Measurements from ENCODE around the gene DNAJC9. TPM values are rescaled to one million over a fixed set of nuclear protein-coding genes. Genes with fewer than 3 reads are reported as not detected.

The DNAJC9 gene
- 10 to 100 TPM; 70.7 to 71.6 TPM for total RNA-seq

GRCh38 chr10:73246646-73247508 lies at the start of gene DNAJC9:
DNAJC9 (minus strand) TSS chr10:73247255; CDS start chr10:73247189, 66 bp downstream.
- H3K9me3 Mint-ChIP-seq (ENCODE audit: insufficient read depth), result no peaks in the 10 kb centered on the region
- H3K4me1 Mint-ChIP-seq (ENCODE audit: low read depth), result peaks cover 64% of the 10 kb centered on the region
- ATAC-seq (peak; percentile 95), DNase-seq (peak; percentile 98)
- H3K27me3 Mint-ChIP-seq (ENCODE audit: low read depth), result no peaks in the 10 kb centered on the region
- POLR2A ChIA-PET, result interaction anchor here (0.5 to 2.1 kb wide), 23 partner anchors 9 to 950 kb away, joined by 3 to 12 read pairs (median 4); partner anchors contain the start of genes ANXA7, CFAP70, ECD and FAM149B1
- CTCF ChIA-PET, result interaction anchor here (0.9 to 2.0 kb wide), 10 partner anchors 9 to 397 kb away, joined by 3 to 9 read pairs (median 4); partner anchors contain the start of genes CFAP70 and PPP3CB
- H3K4me3 Mint-ChIP-seq, result peak within 1 kb of the TSS; percentile 100
- H3K36me3 Mint-ChIP-seq (ENCODE audit: low read depth), result peaks cover 82% of the 10 kb centered on the region
- H3K27ac Mint-ChIP-seq, result peak within 1 kb of the TSS; percentile 98

DNA sequence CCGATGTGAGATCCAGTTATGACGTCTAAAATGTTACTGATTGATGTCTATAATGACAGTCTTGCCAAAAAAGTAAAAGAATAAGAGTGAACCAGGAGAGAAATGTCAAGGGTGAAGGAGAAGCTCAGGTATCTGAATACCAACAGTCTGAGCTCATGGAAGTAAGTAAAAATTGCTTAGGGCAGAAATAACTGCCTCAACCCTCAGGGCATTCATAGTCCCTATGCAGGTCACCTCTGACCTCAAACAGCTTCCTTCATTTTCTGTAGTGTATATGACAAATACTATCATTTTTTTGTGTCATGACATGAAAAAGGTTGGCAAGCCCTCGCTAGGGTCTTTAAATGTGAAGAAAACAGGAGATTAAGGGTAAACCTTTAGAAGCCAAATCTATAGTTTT lies 46.4 kb upstream of the DNAJC9 start:
- no peak for ATAC-seq
- Mint-ChIP-seq H3K4me3 (no peak overlapping the region), H3K36me3 (ENCODE audit: low read depth) (peaks cover 2% of the 10 kb centered on the region), H3K27me3 (ENCODE audit: low read depth) (peaks cover 12% of the 10 kb centered on the region), H3K9me3 (ENCODE audit: insufficient read depth) (no peaks in the 10 kb centered on the region), H3K27ac (no peak overlapping the region), H3K4me1 (ENCODE audit: low read depth) (no peaks in the 10 kb centered on the region)
- CTCF ChIA-PET, result no interaction called here
- DNase-seq, result no peak
- POLR2A ChIA-PET, result no interaction called here

DNA sequence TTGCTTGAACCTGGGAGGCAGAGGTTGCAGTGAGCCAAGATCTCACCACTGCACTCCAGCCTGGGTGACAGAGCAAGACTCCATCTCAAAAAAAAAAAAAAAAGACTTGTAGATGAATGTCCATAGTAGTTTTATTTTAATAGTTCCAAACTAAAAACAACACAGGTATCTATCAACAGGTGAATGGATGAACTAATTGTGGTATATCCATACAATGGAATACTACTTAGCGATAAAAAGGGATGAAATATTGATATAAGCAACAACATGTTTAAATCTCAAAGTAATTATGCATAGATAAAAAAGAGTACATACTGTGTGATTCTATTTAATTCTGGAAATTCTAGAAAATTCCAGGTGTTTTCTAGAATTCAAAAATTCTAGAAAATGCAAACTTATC lies 42.9 kb upstream of the DNAJC9 start:
- DNase-seq (no peak), ATAC-seq (no peak)
- no peaks in the 10 kb centered on the region for H3K4me1 Mint-ChIP-seq (ENCODE audit: low read depth)
- H3K27ac Mint-ChIP-seq, result no peak overlapping the region
- H3K9me3 Mint-ChIP-seq (ENCODE audit: insufficient read depth), result no peaks in the 10 kb centered on the region
- POLR2A ChIA-PET, result no interaction called here
- CTCF ChIA-PET, result no interaction called here
- H3K36me3 Mint-ChIP-seq (ENCODE audit: low read depth), result peaks cover 2% of the 10 kb centered on the region
- H3K4me3 Mint-ChIP-seq, result no peak overlapping the region
- peaks cover 4% of the 10 kb centered on the region for H3K27me3 Mint-ChIP-seq (ENCODE audit: low read depth)

DNA sequence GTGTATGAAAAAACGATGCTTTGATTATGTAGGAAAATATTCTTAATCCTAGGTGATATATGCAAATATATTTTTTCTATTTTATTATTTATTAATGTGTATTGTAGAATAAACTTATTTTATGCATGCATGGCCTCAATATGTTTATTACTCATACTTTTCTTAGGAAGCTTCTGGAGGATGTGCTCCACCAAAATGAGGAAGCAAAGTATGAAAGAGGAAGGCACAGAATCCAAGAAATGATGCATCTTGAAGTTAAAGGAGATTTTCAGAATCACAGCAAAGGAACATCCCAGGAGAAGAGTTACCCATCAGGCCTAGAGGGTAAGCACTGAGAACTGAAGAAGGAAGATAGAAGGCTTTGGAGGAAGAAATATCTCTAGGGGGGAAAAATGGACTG lies 40.4 kb upstream of the DNAJC9 start:
- Mint-ChIP-seq H3K27me3 (ENCODE audit: low read depth) (no peaks in the 10 kb centered on the region), H3K9me3 (ENCODE audit: insufficient read depth) (no peaks in the 10 kb centered on the region), H3K4me3 (no peak overlapping the region), H3K4me1 (ENCODE audit: low read depth) (no peaks in the 10 kb centered on the region), H3K27ac (no peak overlapping the region), H3K36me3 (ENCODE audit: low read depth) (peaks cover 2% of the 10 kb centered on the region)
- ChIA-PET CTCF (no interaction called here), POLR2A (no interaction called here)
- ATAC-seq (no peak), DNase-seq (no peak)

DNA sequence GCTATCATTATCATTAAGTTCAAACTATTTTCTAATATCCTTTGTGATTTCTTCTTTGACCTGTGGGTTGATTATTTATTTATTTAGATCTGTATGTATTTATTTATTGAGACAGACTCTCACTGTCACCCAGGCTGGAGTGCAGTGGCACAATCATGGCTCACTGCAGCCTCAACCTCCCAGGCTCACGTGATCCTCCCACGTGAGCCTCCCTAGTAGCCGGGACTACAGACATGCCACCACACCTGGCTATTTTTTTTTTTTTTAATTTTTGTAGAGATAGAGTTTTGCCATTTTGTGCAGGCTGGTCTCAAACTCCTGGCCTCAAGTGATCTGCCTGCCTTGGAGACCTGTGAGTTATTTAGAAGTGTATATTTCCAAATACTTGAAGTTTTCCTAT lies 34.0 kb upstream of the DNAJC9 start:
- Mint-ChIP-seq H3K4me1 (ENCODE audit: low read depth) (no peaks in the 10 kb centered on the region), H3K9me3 (ENCODE audit: insufficient read depth) (no peaks in the 10 kb centered on the region), H3K36me3 (ENCODE audit: low read depth) (no peaks in the 10 kb centered on the region), H3K27me3 (ENCODE audit: low read depth) (no peaks in the 10 kb centered on the region), H3K4me3 (no peak overlapping the region), H3K27ac (no peak overlapping the region)
- ChIA-PET POLR2A (no interaction called here), CTCF (no interaction called here)
- ATAC-seq, result no peak
- no peak for DNase-seq

DNA sequence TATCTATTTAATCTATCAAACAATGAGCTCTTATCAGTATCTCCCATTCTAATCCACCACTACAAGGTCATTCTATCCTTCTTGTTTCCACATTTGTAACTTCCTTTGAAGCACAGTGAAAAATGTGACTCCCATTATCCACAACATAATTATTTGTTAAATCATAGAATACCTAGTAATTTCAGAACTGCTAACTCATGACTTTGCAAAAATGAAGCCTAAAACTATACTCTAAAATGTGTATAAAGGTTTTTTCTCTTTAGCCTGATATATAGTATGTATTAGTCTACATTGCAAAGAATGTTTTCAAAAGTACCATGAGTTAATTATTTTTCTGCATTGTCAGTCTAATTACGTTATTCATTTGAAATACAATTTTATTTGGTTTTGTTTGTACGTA lies 17.4 kb upstream of the DNAJC9 start:
- Mint-ChIP-seq H3K36me3 (ENCODE audit: low read depth) (no peaks in the 10 kb centered on the region), H3K4me3 (no peak overlapping the region), H3K27me3 (ENCODE audit: low read depth) (peaks cover 6% of the 10 kb centered on the region), H3K27ac (no peak overlapping the region), H3K9me3 (ENCODE audit: insufficient read depth) (peaks cover under 1% of the 10 kb centered on the region), H3K4me1 (ENCODE audit: low read depth) (peaks cover 6% of the 10 kb centered on the region)
- POLR2A ChIA-PET, result interaction anchor here (1.0 to 2.3 kb wide), 3 partner anchors 9 to 17 kb away, joined by 3 to 9 read pairs (median 5); partner anchors contain the start of genes DNAJC9 and MRPS16
- ATAC-seq (no peak), DNase-seq (no peak)
- CTCF ChIA-PET, result interaction anchor here (0.7 to 2.5 kb wide), 24 partner anchors 8 to 379 kb away, joined by 3 to 22 read pairs (median 4); partner anchors contain the start of genes CFAP70, DNAJC9 and MRPS16

- Mint-ChIP-seq H3K36me3 (ENCODE audit: low read depth) (no peaks in the 10 kb centered on the region), H3K27me3 (ENCODE audit: low read depth) (peaks cover 4% of the 10 kb centered on the region), H3K9me3 (ENCODE audit: insufficient read depth) (peaks cover 6% of the 10 kb centered on the region), H3K27ac (no peak overlapping the region), H3K4me1 (ENCODE audit: low read depth) (peaks cover 6% of the 10 kb centered on the region), H3K4me3 (no peak overlapping the region)
- ChIA-PET POLR2A (interaction anchor here (1.0 to 2.3 kb wide), 3 partner anchors 8 to 17 kb away, joined by 3 to 9 read pairs (median 5); partner anchors contain the start of genes DNAJC9 and MRPS16), CTCF (interaction anchor here (0.7 to 2.5 kb wide), 29 partner anchors 8 to 380 kb away, joined by 3 to 22 read pairs (median 3); partner anchors contain the start of genes CFAP70, DNAJC9 and MRPS16)
- ATAC-seq (no peak), DNase-seq (no peak)
These were observed 16.8 kb upstream of the DNAJC9 start for GRCh38 chr10:73263693-73264347.

- no peaks in the 10 kb centered on the region for H3K36me3 Mint-ChIP-seq (ENCODE audit: low read depth)
- ChIA-PET CTCF (interaction anchor here (0.8 to 2.5 kb wide), 19 partner anchors 9 to 381 kb away, joined by 3 to 22 read pairs (median 4); partner anchors contain the start of genes CFAP70 and MRPS16), POLR2A (interaction anchor here (1.2 to 2.3 kb wide), 2 partner anchors 11 to 16 kb away, joined by 3 to 9 read pairs; partner anchors contain the start of genes DNAJC9 and MRPS16)
- peaks cover 4% of the 10 kb centered on the region for H3K27me3 Mint-ChIP-seq (ENCODE audit: low read depth)
- DNase-seq (no peak), ATAC-seq (no peak)
- H3K27ac Mint-ChIP-seq, result no peak overlapping the region
- H3K4me1 Mint-ChIP-seq (ENCODE audit: low read depth), result peaks cover 6% of the 10 kb centered on the region
- no peak overlapping the region for H3K4me3 Mint-ChIP-seq
- H3K9me3 Mint-ChIP-seq (ENCODE audit: insufficient read depth), result peaks cover 7% of the 10 kb centered on the region
These were observed 16.0 kb upstream of the DNAJC9 start for GRCh38 chr10:73262880-73263555.

- no peak for DNase-seq
- H3K27ac Mint-ChIP-seq, result no peak overlapping the region
- no peak for ATAC-seq
- H3K36me3 Mint-ChIP-seq (ENCODE audit: low read depth), result no peaks in the 10 kb centered on the region
- H3K4me3 Mint-ChIP-seq, result no peak overlapping the region
- ChIA-PET POLR2A (interaction anchor here (2.3 kb wide), 1 partner anchor 15 kb away, joined by 9 read pairs; the partner anchor contains the start of gene DNAJC9), CTCF (interaction anchor here (2.5 kb wide), 2 partner anchors 9 to 381 kb away, joined by 18 to 22 read pairs; partner anchors contain the start of gene MRPS16)
- peaks cover 6% of the 10 kb centered on the region for H3K4me1 Mint-ChIP-seq (ENCODE audit: low read depth)
- H3K27me3 Mint-ChIP-seq (ENCODE audit: low read depth), result peaks cover 2% of the 10 kb centered on the region
- peaks cover 7% of the 10 kb centered on the region for H3K9me3 Mint-ChIP-seq (ENCODE audit: insufficient read depth)
These were observed 15.2 kb upstream of the DNAJC9 start for GRCh38 chr10:73262105-73262730.

GRCh38 chr10:73261362-73261995 lies 14.4 kb upstream of the DNAJC9 start:
- DNase-seq (no peak), ATAC-seq (no peak)
- Mint-ChIP-seq H3K27me3 (ENCODE audit: low read depth) (no peaks in the 10 kb centered on the region), H3K4me3 (no peak overlapping the region), H3K4me1 (ENCODE audit: low read depth) (peaks cover 6% of the 10 kb centered on the region), H3K36me3 (ENCODE audit: low read depth) (no peaks in the 10 kb centered on the region), H3K27ac (no peak overlapping the region), H3K9me3 (ENCODE audit: insufficient read depth) (peaks cover 7% of the 10 kb centered on the region)
- ChIA-PET CTCF (no interaction called here), POLR2A (interaction anchor here (0.6 kb wide), 1 partner anchor 9 kb away, joined by 3 read pairs; the partner anchor contains the start of gene MRPS16)

Data from activated CD8-positive, alpha-beta T cell treated with anti-CD3 and anti-CD28 coated beads, Interleukin-2, amount 10 ng/mL, durations not matched to agents 7 days and 5 days (primary cell).